GM18517 (cell line): ENCODE results near the gene KSR2.

Experiments
- ATAC-seq: cut with Tn5 transposase; IDR thresholded peaks from one replicate; pipeline ENCODE4 v1.9.1; 2021; ENCODE audit warnings: mild to moderate bottlenecking, moderate library complexity; ENCODE audit not compliant: unreplicated experiment

KSR2 gene

GRCh38 chr12:117507548-117507947 lies 461.2 kb downstream of the KSR2 start:
- ATAC-seq: no peak

DNA sequence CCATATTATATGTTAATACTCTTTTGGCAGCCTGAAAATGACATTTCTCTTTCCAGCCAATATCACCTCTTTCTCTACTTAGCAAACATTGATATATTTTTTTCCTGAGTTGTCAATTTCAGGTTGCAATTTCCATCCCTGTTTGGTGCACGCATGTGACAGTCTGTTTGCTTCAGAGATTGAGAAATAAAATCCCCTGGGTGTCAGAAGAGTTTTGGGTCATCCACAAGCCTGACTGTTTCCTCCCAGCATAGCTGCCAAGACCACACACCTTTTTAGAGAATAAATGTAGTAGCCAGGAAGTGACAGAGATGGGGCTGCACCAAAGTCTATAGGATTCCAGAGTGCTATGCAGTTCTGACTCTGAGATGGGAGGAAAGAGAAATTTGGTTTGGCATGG lies 462.5 kb downstream of the KSR2 start:
- ATAC-seq: no peak

DNA sequence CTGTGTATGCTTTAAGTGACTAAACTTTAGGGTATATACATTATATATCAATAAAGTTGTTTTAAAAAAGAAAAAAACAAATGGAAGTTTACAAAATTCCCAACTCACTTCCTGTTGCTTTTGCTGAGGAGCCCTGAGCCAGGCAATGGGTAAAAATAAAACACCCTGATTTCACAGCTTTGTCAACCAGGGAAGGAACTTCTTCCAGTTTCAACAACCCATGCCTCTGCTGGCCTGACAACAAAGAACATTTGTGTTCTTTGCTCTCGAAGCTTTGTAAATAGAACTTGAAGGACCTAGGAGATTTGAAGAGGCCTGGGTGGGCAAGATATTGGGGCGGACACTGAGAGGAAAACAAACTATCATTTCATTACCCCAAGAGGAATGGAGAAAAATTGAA lies 466.2 kb downstream of the KSR2 start:
- no peak for ATAC-seq

GRCh38 chr12:117502233-117502632 lies 466.6 kb downstream of the KSR2 start:
- no peak for ATAC-seq

DNA sequence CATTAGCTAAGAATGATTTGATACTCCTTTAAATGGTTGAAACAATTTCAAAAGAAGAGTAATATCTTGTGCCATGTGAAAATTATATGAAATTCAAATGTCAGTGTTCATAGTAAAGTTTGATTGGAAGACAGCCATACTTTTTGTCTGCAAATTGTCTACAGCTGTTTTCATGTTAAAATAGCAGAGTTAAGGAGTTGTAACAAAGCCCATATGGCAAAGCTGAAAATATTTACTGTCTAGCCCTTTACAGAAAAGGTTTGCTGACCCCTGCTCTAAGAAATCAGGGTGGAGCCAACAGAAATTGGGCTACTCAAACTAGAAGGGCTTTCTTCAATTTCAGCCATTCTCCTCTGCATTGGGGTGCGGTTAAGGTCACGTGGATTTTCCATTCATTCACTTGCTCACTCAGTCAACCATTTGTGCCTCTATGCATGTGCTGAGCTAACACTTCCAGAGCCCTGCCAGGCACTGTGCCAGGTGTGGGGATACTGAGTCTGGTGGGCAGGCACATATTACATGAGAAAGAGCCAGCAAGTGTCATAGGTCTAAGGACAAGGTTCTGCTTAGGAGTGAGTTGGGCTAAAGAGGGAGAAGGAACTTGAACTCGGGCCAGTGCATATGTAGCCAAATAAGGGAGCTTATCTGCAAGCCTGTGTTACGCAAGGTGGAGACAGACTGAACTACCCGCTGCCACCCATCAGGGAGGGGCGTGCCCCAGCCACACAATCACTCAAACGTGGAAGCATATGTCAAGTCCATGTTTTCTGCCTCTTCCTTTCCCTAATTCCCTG lies 467.5 kb downstream of the KSR2 start:
- ATAC-seq: no peak

GRCh38 chr12:117499759-117500485 lies 468.9 kb downstream of the KSR2 start:
- no peak for ATAC-seq

GRCh38 chr12:117498880-117499279 lies 469.9 kb downstream of the KSR2 start:
- ATAC-seq: no peak

DNA sequence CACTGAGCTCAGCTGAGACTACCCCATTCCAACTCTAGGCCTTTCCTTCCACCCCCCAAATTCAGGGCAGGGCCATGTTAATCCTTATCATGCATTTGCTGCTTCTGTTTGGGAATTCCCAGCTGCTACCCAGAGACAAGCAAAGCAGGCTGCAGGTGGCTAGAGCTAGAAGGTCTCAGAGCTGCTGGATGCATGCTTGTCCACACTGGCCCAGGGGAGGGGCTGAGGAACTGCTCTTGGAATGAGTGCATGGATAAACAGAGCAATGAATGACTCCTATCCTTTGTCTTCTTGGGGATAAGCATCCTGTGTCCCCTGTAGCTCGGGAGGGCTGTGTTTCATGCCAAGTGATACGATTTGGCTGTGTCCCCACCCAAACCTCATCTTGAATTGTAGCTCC lies 470.5 kb downstream of the KSR2 start:
- no peak for ATAC-seq

DNA sequence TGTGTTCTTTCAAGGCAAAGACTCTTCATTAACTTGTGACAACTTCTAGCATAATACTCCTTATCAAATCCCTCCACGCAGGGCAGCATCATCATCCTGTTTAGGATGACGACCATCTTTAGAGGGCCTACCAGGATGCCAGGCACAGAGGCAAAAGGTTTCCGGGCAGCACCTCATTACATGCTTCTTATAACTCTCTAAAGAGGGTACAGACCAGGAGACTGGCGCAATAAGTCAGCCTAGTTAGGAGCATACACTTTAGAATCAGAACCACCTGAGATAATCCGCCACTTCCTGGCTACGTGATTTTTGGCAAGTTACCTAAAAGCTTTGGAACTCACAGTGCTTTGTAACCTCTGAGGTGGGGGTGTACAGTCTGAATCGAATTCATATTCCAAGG lies 471.4 kb downstream of the KSR2 start:
- no peak for ATAC-seq

DNA sequence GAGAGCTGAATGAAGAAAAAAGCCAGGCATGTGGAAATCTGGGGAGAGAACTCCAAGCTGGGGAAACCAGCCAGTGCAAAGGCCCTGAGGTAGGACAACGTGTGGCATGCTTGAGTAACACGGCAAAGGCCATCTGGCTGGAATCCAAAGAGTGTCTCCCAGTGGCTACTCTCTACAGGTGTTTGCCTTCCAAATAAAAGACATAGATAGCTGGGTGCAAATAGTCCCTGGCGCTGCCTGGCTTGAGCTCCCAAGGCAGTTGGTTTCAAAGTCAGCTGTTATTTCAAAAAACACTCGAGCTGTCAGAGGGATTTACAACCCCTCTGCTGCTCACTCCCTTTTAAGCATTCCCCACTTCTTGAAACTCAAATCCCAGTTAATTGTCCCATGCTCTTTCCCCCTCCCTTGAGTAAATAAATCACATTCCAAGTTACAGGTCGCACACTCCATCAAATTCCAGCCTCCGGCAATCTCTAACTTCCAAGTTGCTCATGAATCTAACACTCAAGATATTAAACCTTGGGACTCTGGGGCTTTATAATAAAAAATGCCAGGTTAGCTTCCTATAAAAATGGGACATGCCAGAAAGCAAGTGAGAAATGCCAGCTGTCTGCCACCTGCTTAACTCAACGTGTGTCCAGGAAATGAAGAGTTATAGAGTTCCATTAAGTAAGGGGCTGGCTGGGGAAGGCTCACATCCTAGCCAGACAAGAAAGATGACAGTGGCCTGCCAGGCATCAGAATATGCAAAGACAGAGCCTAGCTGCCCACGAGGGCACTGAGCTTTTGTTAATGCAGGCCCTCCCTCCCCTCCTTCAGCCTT lies 473.7 kb downstream of the KSR2 start:
- ATAC-seq: no peak

GRCh38 chr12:117491711-117492110 lies 477.1 kb downstream of the KSR2 start:
- ATAC-seq: no peak

DNA sequence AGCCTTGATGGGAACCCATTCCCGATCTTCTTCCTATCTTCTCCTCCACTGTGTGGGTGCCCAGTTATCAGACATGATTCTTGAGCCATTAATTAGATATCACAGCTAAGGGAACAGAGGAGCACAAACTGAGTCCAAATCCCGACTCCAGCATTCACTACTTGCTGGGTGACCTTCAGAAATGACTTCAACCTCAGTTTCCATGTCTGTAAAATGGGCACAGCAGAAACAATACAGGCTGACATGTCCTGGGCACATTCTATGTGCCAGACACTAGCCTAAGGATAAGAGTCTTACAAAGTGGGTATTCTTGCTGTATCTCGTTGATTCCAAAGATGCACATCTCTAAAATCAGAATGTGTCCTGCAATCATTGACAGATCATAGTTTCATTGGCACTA lies 478.7 kb downstream of the KSR2 start:
- no peak for ATAC-seq

DNA sequence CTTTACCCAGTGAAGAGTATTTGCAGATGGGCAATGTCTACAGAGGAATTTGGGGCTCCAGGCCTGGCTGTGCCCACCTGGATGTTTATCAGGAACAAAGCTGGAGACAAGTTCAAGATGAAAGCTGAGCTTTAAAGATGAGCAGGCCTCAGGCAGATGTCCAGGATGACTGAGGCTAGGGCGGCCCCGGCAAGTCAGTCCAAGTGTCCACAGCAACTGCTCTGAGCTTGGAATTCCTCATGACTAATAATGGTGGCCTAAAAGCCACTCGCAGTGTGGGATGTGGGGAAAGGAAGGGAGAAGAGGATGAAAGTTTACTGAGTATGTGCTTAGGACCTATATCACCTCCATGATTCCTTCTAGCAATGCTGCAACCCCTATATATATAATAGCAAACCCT lies 479.1 kb downstream of the KSR2 start:
- no peak for ATAC-seq

DNA sequence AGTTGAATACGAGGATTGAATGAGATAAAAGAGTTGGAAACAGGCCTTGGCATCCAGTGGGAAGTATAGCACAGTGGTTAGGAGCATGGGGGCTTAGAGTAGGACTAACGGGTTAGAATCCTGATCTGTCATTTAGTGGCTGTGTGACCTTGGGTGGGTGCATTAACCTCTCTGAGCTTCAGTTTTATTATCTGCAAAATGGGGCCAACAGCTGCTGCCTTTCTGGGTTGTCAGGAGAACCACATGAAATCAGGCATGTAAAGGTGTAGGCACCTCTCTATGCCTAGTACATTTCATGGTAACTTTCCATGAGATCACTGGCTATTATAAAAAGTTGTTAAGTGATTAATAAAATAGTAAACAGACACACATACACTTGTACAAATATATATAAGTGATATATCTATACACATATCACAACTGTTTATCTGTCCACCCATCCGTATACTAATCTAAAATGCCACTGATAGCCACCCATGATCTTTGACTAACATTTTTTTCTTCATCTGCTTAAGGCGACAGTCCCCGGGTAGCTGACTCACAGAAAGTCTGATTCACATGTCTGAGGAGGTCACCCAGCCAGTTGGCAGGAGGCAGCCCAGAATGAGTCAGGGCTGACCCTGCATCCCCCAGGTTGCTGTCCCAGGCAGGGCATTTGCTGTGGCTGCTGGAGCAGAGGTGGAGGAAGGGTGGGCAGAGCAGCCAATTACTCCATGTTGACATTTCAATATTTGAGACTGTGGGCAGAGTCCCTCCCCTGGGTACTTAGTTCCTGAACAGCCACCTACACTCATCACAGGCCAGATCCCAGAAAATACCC lies 481.7 kb downstream of the KSR2 start:
- no peak for ATAC-seq

DNA sequence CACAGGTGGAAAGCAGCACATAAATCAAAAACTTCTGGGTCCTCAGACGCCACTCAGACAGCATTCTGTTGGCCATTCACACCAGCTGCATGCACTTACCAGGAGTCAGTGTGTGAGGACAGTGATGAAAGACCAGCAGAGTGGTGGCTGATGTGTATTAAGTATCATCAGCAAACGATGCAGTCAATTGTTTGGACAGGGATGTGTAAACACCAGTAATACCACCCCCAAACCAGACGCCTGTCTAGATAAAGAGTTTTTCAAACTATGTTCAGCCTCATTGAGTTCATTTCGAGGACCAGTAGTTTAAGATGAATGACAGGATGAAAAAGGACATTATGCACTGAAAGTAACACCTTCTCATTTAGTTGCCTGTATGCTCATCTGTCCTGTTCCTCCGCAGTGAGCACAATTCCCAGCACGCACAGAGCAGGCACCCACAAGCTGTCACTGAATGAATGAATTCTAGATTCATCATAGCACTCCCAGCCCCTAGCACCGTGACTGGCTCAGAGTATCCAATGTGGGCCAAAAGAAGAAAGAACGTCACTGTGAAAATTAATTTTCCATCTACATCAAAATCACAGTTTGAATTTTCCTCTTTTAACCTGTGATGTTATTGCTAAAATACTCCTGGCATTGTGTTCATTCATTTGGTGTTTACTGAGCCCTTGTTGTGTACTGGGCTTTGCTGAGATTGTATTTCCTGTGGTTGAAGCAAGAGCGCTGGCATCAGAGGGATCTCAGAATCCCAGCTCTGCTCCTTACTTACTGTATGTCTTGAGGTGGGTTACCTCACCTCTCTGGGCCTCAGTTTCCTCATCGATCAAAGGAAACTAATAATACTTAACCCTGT lies 482.6 kb downstream of the KSR2 start:
- no peak for ATAC-seq

DNA sequence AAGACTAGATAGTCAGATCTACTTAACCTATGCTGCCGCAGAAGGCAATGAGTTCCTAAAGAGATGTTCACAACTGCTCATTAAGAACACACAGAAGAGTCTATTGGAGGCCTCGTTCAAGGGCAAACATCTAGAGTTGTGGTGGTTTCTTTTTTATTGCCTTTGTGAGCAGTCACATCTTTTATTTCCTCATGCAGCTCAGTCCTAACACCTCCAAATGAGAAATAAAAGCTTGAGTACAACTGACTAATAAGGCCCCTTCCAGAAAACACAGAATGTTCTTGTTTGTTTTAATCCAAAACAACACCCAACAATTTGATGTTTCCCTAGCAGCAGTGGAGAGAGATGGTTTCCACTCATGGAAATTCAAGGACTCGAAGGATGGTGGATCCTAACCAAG lies 483.9 kb downstream of the KSR2 start:
- ATAC-seq: no peak

GRCh38 chr12:117483501-117483900 lies 485.3 kb downstream of the KSR2 start:
- ATAC-seq: no peak

GRCh38 chr12:117481470-117481869 lies 487.3 kb downstream of the KSR2 start:
- no peak for ATAC-seq

GRCh38 chr12:117476341-117476740 lies 492.4 kb downstream of the KSR2 start:
- no peak for ATAC-seq

DNA sequence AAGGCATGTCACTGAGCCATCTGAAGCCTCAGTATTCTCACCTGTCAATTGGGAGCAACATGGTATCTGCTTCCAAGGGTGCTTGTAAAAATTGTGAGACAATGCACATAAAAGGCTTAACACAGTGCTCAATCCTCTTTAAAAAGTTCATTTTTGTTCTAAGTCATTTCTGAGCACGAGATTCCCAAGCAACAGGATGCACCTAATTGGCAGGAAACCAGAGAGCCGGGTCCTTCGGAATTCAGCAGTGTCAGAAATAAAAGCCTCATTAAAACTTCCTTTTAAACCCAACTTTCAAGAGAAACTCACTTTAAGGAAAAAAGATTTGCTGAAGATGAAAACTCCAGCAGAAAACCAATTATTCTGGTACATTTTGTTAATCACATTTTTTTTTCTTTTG lies 494.9 kb downstream of the KSR2 start:
- no peak for ATAC-seq
